Measurements from ENCODE around the gene EDA2R.
A peak's percentile ranks its signal among the peaks of the same experiment; 100 is the strongest.

Gene EDA2R, protein sequence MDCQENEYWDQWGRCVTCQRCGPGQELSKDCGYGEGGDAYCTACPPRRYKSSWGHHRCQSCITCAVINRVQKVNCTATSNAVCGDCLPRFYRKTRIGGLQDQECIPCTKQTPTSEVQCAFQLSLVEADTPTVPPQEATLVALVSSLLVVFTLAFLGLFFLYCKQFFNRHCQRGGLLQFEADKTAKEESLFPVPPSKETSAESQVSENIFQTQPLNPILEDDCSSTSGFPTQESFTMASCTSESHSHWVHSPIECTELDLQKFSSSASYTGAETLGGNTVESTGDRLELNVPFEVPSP

DNA sequence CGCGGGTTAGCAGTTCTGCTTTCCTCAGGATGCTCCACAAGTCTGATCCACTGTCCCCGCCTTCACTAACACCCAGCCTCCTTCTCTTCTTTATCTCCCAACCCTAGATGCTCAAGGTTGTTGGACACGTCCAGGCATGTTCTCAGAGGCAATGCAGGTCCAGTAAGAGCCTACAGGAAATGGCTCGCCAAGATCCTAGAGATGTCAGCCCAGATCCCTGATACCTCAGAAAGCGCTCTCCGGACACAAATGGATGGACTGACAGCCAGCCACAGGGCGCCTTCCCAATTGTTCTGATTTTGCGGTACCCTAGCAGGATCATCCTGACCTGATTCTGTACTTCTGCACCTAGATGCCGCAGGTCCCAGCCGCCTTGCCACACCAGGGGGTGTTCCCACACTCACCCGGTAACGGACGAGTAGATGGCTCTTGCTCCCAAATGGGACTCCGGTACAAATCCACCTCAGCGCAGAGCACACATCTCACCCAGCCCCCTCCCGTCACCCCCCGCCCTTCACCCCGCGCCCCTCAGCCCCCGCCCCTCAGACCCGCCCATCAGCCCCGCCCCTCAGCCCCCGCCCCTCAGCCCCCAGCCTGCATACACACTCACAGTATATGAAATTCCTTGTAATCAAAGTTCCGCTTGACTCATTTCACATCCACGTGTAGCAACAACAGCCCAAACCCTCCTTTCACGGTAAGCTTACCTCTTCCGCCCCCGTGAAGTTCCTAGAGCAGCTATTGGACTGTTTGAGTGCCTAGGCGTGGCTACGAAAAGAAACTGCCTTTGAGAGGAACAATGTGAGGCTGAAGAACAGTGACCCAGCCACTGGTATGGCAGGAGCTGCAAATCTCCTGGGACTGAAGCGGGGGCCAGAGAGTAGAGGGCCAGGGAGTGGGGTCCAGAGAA lies at the start of gene EDA2R:
EDA2R (minus strand) TSS at position 488 of the 910 bp plus-strand sequence. CDS start 23,058 bp downstream, outside the sequence.
- DNase-seq (ENCODE audit: low spot score), result peak; percentile 36

DNA sequence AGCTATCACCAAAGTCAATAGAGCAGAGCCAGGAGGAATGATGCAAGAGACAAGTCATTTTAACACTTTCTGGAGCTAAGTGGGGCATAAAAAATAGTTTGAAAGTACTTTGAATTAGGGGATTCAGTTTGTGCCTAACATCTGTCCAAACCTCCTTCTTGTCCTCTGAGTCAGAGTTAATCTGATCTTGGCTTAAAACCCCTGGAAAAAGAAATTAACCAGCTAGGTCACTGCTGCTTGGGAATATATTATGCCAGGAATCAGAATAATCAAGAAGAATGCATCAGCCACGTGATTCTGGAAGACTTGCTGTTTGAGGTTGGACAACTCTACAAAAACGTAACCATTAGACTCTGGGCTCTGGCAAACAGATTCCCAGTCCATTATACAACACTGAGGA lies 45.3 kb upstream of the EDA2R start:
- DNase-seq (ENCODE audit: low spot score), result no peak

DNA sequence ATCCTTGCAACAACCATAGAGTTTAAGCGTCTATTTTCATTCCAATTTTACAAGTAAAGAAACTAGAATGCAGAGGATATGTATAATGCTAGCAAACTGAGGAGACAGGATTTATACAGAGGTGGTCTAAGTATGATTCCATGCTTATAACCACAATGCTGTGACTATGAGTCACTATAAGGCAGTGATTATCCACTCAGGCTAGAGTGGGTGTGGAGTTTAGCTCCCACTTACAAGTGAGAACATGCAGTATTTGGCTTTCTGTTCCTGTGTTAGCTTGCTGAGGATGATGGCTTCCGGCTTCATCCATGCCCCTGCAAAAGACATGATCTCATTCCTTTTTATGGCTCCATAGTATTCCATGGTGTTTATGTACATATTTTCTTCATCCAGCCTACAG lies 41.6 kb upstream of the EDA2R start:
- no peak for DNase-seq (ENCODE audit: low spot score)

DNA sequence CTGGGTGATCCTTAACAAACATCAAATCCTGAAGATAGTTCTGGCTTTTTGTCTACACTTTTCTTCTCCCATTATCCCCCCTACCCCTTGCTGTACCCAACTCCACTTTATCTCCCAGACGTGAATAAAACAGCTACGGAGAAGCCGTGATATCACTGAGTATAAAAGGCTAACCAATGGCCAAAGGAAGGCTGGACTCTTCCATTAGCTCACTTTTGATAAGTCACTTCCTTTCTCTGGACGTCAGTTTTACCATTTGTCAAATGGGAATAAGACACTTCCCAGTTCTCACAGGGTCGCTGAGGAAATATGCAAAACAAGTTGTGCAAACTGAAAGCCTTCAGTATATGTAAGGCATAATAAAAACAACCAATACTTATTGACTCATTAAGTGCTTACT lies 38.6 kb upstream of the EDA2R start:
- no peak for DNase-seq (ENCODE audit: low spot score)

DNA sequence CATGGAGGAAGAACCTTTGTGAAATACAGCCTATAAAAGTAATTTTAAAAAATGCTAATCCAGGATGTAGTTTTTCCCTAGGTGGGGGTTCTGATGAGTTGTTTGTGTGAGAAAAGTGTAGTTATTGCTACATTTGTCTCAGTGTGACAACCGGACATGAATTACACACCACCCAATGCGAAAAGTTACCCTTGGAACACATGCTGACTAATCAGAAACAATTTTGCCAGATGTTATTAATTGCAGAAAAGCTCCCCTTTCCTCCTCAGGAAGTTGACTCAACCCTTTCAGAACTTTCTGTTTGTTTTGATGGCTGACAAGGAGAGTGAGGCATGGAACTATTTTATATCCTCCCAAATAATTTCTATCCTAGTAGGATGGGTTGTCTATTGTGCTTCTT lies 38.1 kb upstream of the EDA2R start:
- DNase-seq (ENCODE audit: low spot score), result no peak

DNA sequence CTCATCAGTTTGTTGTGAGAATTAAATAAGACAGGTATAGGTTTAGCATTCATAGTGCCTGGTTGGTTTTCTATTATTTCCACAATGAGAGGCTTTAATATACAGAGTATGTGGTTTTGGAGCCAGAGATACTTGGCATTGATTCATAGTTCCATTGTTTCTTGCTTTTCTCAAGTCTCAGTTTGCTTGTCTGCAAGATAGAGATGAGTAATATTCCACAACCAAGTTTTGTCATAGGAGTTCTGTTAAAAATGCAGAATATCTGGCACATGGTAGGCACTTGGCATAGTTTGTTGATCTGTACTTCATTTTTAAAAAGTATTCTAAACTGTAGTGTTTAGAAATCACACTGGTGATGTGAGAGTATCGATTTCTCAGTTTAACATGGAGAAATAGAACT lies 37.5 kb upstream of the EDA2R start:
- no peak for DNase-seq (ENCODE audit: low spot score)

DNA sequence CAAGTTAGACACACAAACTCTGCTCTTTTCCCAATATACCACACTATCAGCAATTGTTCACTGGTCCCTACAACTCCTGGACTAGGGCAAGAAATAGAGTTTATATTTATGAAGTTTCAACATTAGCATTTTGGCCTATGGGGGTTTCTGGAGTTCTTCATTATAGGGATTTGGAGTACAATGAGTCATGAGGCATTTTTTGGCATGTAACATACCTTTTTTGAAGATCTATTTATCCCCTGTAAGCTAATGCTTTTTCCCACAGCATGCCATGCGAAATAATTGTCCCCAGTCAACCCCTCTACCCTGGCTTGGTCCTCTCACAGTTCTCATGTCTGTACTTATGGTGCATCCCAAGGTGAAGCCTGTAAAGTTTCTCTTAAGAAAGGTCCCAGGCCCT lies 36.7 kb upstream of the EDA2R start:
- DNase-seq (ENCODE audit: low spot score), result no peak

DNA sequence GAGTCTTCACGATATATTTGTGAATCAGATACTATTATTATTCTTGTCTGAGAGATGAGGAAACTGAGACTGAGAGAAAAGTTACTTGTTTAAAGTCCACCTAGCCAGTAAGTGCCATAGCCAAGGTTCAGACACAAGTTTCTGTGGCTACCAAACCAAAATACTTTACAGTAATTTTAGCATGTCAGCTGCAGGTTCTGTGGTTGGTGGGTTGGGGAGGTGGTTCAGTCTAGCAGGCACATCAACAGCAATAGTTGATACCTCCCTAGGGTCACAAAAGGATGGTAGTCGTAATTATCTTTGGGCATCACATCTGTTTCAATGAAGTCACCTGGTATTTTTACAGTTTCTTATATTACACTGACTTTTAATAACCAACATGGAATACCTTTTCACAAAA lies 35.6 kb upstream of the EDA2R start:
- DNase-seq (ENCODE audit: low spot score), result no peak

DNA sequence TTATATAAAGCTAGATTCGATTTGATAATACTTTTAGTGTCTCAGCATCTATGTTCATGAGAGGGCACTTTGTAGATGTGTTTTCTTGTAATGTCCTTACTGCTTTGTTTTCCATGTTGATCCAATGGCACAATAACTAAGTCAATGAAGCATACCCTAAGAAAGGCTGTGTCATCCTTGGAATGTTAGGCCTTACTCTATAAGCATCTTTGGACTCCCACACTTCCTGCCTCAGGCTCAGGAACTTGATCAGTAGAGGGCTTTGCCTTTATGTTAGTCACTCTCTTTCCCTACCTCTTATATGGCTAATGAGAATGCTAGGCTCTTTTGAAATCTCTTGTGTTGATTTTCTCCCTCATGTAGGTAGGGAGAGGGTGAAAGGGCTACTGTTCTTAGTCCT lies 33.2 kb upstream of the EDA2R start:
- DNase-seq (ENCODE audit: low spot score), result no peak

DNA sequence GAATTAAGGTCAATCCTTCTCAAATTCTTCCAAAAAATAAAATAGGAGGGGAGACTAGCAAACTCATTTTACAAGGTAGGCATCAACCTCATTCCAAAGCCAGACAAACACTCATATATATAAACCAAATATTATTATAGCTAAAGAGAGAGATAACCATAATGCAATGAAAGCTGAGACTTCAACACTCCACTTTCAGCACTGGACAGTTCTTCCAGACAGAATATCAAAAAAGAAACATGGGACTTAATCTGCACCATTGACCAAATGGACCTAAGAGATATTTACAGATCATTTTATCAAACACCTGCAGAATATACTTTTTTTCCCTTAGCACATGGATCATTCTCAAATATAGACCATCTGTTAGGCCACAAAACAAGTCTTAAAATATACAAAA lies 15.5 kb upstream of the EDA2R start:
- no peak for DNase-seq (ENCODE audit: low spot score)

DNA sequence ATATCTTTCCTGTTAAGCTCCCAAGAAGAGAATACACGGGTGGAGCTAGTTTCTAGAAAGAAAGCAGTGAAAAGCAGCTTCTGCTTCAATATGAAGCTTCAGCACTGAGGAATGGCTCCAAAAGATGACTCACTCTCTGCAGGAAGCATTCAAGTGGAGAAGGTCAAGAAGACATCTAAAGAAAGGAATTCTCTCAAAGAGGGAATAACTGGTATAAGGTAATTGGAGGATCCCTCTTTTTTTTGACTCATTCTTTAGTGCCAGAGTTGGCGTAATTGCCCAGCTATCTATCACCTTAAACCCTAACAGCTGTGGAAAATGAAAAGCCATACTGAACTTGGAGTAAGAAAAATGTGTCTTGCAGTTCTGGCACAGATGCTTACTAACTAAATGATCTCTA lies 3.5 kb downstream of the EDA2R start:
- DNase-seq (ENCODE audit: low spot score), result no peak

DNA sequence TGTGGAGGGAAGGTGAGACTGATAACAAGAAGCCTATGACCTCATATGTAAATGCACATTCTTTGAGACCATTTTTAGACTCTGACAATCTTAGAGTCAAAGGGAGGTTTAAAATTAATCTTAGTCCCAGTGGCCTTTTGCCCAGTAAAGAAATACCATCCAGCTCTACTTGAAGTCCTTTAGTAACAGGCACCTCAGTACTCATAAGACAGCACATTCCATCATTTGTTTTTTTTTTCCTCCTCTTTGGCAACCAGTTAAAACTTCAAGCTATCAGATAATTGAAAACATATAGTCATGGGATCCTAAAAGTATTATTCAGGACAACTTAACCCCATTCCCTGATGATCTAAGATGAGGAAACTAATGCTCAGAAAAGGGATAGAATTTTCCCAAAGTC lies 4.6 kb downstream of the EDA2R start:
- DNase-seq (ENCODE audit: low spot score), result no peak

DNA sequence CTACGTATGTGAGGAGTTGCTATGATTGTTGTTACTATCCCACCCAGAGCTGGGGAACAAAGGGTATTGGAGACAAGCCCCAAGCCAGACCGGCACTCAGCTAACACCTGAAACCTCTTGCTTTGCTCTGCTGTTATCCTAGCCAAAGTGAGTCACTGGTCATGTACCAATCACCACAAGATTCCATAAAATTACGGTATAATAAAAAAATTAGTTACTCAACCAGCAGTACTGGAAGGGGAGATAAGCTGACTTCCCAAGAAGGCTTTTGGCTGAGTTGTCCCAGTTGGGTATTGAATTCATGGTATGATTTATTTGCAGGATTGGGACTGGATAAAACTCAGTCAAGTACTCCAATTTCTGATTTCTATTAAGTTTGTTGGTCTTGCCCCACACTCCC lies 5.3 kb downstream of the EDA2R start:
- no peak for DNase-seq (ENCODE audit: low spot score)

DNA sequence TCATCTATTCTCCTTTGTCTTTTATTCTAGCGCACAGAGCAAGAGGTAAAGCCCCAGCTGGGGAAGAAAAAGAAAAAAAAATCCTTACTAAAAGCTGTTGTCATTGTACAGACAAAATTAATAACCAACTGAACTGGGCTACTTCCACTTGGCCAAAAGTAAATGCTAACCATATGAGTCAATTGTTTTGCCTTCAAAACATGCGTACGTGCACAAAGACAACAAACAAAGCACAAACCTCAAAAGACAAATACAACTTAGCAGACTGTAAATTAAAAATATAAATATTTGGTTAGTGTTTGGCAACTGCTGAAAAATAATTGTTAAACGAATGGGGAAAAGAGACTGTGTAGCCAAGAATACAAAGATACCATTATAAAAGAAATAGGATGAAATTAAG lies 5.9 kb downstream of the EDA2R start:
- DNase-seq (ENCODE audit: low spot score), result no peak

DNA sequence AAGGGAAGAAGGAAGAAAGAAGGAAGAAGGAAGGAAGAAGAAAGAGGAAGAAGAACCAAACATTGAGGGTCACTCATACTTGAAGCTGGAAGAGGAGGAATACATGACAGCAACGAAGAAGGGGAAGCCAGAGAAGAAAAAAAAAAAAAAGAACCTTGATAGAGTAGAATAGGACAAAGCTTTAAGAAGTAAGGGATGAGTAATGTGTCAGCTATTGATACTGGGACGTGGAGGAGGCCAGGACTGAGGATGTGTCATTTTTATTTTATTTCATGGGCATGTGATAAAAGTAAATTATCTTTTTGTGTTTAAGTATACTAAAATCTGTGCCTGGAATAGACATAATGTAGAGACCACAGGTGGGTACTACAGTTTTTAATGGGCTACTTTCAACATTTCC lies 6.4 kb downstream of the EDA2R start:
- DNase-seq (ENCODE audit: low spot score), result no peak

DNA sequence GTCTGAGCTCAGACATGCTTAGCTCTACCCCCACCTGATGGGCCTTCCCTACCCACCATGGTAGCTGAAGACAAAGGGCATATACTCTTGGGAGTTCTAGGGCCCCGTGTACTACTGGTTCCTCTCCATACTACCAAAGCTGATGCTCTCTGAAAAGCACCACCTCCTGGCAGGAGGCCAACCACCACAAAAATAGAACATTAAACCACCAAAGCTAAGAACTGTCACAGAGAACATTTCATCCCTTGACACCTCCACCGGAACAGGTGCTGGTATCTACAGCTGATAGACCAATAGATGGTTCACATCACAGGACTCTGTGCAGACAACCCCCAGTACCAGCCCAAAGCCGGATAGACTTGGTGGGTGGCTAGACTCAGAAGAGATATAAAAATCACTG lies 13.4 kb downstream of the EDA2R start:
- no peak for DNase-seq (ENCODE audit: low spot score)

DNA sequence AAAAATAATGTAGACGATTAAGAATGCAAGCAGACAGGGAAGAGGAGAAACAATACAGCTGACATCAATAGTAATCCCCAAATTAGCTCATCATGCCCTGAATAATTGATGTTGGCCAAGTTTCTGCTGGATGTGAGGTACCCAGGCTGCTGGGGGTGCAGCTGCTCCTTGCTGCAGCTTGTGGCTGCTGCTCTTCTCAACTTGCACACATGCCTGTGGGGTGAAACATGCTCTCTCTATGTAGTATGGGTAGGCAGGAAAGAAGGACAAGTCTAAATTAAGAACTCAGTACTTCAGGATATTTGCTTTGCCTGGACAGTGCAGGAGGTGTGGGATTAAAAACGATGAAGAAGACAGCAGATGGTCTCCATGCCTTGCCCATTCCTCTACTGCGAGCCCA lies 16.7 kb downstream of the EDA2R start:
- no peak for DNase-seq (ENCODE audit: low spot score)

DNA sequence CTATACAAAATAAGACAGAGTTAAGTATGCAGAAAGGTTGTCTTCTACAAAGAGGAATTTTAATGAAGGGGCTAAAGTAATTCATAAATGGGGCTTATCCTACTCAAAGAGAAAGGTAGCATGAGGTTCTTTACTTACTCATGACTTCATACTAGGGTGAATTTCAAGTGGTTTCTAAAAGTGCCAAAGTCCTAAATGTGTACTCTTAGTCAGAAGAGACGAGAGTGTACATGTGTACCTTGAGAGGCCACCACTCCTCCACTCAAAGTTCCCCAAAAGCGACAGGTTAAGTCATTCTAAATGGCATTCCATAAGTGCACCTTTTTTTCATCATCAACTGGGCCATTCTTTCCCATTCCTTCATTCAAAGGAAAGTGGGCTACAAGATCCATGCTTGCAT lies 21.9 kb downstream of the EDA2R start:
- no peak for DNase-seq (ENCODE audit: low spot score)

DNA sequence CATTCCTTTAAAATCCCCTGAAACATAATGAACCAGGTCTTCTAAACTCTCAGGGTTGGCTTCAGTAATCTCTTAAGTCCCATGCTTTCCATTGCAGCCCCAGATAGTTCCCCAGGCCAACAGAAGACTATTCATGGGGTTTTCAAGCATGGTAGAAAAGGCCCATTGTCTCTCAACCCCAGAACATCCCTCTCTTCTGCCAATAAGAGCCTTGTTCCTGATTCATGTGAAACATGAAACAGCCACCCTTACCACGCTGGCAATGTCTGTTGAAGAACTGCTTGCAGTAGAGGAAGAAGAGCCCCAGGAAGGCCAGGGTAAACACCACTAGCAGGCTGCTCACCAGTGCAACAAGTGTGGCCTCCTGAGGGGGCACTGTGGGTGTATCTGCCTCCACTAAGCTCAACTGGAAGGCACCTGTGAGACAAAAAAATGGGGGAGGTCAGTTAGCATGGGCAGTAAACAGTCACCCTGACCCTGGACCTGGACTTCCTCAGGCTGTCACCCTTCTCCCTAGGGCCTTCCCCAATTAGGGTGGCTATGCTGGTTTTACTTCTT lies 36.4 kb downstream of the EDA2R start:
- DNase-seq (ENCODE audit: low spot score), result no peak

DNA sequence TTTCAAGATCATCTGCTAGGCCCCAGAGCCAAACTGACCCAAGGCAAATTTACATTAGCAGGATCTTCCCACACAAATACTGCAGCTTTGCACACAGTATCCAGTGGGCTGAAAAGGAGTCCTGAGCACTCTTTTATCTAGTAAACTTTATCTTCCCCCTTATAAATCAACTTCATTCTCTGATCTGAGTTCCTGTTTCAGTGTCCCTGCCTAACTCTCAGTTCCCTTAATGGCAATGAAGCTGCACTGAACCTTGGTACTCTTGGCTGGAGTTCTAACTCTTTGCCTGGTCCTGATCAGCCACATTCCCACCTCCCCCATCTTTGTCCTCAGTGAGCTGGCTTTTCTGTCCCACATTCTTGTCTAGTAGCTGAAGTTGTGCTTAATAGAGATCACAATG lies 37.4 kb downstream of the EDA2R start:
- no peak for DNase-seq (ENCODE audit: low spot score)

DNA sequence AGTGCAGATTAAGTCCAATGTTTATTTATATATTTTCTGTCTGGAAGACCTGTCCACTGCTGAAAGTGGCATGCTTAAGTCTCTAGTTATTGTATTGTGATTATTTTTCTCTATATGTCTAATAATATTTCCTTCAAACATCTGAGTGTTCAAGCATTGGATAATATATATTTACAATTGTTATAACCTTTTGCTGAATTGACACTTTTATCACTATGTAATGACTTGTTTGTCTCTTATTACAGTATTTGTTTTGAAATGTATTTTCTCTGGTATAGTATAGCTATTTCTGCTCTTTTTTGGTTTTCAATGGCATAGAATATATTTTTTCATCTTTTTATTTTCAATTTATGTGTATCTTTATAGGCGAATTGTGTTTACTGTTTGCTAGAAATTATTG lies 59.7 kb downstream of the EDA2R start:
- DNase-seq (ENCODE audit: low spot score), result no peak

DNA sequence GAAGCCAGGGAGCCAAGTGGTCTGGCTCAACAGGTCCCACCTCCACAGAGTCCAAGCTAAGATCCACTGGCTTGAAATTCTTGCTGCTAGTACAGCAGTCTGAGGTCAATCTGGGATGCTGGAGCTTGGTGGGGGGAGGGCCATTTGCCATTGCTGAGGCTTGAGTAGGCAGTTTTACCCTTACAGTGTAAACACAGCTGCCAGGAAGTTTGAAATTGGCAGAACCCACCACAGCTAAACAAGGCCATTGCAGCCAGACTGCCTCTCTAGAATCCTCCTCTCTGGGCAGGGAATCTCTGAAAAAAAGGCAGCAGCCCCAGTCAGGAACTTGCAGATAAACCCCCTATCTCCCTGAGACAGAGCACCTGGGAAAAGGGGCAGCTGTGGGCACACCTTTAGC lies 84.9 kb downstream of the EDA2R start:
- DNase-seq (ENCODE audit: low spot score), result no peak

DNA sequence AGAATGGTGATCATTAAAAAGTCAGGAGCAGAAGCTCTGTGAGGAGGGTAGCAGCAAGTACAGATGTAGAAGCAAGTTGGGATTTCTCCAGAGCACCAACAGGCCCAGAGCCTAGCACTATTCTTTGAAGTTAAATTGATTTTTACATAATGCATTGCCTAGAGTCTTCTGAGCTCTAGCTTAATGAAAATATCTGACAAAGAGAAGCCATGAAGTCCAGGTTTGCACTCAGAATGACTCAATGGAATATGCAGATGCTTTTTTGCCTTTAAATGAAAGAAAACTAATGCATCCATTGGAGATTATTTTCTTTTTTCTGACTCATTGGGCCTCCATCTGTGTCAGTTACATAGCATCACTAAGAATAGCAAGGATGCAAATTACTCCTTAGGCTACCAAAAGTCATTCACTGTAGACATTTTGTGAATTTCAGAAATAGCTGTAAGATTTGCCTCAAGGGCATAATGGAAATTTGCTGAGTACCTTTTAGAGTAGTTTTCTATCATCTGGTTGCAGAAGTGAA lies 91.0 kb downstream of the EDA2R start:
- no peak for DNase-seq (ENCODE audit: low spot score)
